Measurements from ENCODE around the gene CADPS. TPM values are rescaled to one million over a fixed set of nuclear protein-coding genes. Genes with fewer than 3 reads are reported as not detected.

Gene CADPS
- total and polyA plus RNA-seq, 12 donors, result 1.4 to 36.6 (median 21.6) TPM

DNA sequence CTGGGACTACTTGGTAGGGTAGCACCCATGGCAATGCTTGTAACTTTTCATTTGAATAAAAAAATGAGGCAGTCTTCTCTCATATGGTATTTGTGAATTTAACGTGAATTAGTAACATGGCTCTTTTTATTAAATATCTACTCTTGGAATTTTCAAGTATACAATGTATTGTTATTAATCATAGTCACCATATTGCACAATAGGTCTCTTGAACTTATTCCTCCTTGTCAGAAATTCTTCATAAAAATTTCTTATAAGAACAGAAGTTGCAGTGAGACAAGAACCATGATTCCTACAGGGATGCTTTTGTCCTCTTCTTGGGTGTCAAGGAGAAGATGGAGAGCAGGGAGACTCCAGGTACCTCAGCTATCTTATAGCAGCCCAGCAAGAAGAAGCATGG is 298.1 kb downstream of the CADPS start:
- no peak for DNase-seq
- WGBS, 2 donors, result 85 to 90% methylated on average over 1 of the region's 1 CpG

DNA sequence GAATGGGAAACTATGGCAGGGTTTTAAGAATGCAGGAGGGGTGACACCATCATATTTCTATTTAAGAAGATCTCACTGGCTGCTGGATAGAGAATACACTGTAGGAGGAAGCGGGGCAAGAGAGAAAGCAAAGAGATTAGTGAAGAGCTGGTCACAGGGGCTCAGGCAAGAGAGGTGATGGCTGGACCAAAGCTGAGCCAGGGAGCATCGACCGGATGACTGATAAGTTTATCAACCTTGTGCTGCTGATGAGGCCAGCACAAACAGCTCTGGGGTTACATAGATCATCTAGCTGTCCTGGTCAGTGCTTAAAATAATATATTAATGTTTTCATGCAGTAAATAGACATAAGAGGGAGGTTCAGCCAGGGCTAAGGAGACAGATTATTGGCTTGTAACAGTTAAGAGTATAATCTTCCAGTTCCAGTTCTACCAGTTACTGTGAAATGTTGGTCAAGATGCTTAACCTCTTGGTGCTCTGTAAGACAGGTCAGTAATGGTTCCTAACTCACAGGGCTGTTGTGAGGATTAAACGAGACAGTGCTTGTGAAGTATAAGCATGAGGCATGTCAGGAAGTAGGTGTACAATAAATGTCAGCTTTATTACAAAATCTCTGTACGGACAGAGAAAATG is 300.8 kb downstream of the CADPS start:
- no peak for DNase-seq
- Histone ChIP-seq H3K4me1 (no peaks in the 10 kb centered on the region), H3K9me3 (peaks cover 0 to 18% (median under 1%) of the 10 kb centered on the region in 11 donors), H3K4me3 (no peak overlapping the region), H3K36me3 (no peaks in the 10 kb centered on the region), H3K27ac (no peak overlapping the region), H3K27me3 (no peaks in the 10 kb centered on the region)
- ATAC-seq, result no peak
- TF ChIP-seq, protein P1, sequence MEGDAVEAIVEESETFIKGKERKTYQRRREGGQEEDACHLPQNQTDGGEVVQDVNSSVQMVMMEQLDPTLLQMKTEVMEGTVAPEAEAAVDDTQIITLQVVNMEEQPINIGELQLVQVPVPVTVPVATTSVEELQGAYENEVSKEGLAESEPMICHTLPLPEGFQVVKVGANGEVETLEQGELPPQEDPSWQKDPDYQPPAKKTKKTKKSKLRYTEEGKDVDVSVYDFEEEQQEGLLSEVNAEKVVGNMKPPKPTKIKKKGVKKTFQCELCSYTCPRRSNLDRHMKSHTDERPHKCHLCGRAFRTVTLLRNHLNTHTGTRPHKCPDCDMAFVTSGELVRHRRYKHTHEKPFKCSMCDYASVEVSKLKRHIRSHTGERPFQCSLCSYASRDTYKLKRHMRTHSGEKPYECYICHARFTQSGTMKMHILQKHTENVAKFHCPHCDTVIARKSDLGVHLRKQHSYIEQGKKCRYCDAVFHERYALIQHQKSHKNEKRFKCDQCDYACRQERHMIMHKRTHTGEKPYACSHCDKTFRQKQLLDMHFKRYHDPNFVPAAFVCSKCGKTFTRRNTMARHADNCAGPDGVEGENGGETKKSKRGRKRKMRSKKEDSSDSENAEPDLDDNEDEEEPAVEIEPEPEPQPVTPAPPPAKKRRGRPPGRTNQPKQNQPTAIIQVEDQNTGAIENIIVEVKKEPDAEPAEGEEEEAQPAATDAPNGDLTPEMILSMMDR (IDR thresholded peaks at IDR 0.05), result no peak
- intact Hi-C loops (cut with DNase I), result no loop called here
- WGBS, 2 donors, result 50 to 54% methylated on average over 5 of the region's 5 CpGs

More for the DNA sequence above, 298.1 kb downstream of the CADPS start:
- H3K27ac ChIP-seq, result no peak overlapping the region
- no peaks in the 10 kb centered on the region for H3K36me3 ChIP-seq
- peaks cover 0 to under 1% (median 0%) of the 10 kb centered on the region in 9 donors for H3K4me1 ChIP-seq
- TF ChIP-seq, protein P1 (IDR thresholded peaks at IDR 0.05), result no peak
- no peak overlapping the region for H3K4me3 ChIP-seq
- peaks cover 0 to 33% (median 6%) of the 10 kb centered on the region in 11 donors for H3K9me3 ChIP-seq
- intact Hi-C loops (cut with DNase I), result no loop called here
- H3K27me3 ChIP-seq, result no peaks in the 10 kb centered on the region
- ATAC-seq, result no peak

DNA sequence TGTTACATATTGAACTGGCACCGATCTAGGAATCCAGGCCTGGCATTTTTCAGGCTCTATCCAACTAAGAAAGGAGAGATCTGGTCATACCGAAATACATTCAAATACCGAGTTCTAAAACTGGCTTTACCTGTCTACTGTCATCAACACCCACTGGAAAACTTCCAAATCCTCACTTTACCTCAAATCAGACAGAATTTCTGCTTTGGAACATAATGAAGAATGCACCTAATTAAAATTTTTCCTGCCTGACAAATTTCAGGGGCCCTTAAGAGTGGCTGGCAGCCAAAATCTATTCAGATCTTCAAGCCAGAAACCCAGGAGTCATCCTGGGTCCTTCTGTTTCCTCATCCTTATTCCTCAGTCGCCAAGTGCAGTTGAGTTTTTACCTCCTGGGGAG is 303.3 kb downstream of the CADPS start:
- Histone ChIP-seq H3K27ac (no peak overlapping the region), H3K4me1 (peaks cover 0 to 11% (median 0%) of the 10 kb centered on the region in 9 donors), H3K9me3 (no peaks in the 10 kb centered on the region), H3K36me3 (no peaks in the 10 kb centered on the region), H3K4me3 (no peak overlapping the region), H3K27me3 (no peaks in the 10 kb centered on the region)
- DNase-seq (no peak), ATAC-seq (no peak)
- 89 to 93% methylated on average over 4 of the region's 4 CpGs for WGBS, 2 donors
- TF ChIP-seq, protein P1 (IDR thresholded peaks at IDR 0.05), result no peak
- intact Hi-C loops (cut with DNase I), result no loop called here

DNA sequence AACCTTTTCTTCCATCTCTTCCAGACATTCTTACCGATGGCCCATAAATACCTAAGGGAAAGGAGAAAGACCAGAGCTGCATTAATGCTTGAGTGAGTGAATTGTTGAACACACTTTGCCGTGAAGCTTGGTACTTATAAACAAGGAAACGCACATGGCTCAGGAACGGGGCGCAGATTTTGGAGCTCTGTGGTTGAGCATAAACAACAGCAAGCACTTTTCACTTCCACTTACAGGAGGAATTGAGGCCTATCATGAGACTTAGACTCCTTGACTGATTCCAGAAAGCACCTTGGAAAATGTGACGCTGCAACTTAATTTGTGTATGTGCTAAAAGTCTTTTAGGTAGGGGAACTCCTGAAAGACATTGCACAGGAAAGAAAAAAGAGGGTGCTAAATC is 304.3 kb downstream of the CADPS start:
- DNase-seq, result no peak
- WGBS, 2 donors, result 75 to 78% methylated on average over 6 of the region's 6 CpGs
- TF ChIP-seq, protein P1 (IDR thresholded peaks at IDR 0.05), result no peak
- Histone ChIP-seq H3K27ac (no peak overlapping the region), H3K36me3 (no peaks in the 10 kb centered on the region), H3K4me1 (peaks cover 0 to 13% (median 0%) of the 10 kb centered on the region in 9 donors), H3K27me3 (no peaks in the 10 kb centered on the region), H3K9me3 (no peaks in the 10 kb centered on the region), H3K4me3 (no peak overlapping the region)
- intact Hi-C loops (cut with DNase I), result no loop called here
- no peak for ATAC-seq
